ENCODE results near the gene HAGH.
A peak's percentile ranks its signal among the peaks of the same experiment; 100 is the strongest.

The HAGH gene

DNA sequence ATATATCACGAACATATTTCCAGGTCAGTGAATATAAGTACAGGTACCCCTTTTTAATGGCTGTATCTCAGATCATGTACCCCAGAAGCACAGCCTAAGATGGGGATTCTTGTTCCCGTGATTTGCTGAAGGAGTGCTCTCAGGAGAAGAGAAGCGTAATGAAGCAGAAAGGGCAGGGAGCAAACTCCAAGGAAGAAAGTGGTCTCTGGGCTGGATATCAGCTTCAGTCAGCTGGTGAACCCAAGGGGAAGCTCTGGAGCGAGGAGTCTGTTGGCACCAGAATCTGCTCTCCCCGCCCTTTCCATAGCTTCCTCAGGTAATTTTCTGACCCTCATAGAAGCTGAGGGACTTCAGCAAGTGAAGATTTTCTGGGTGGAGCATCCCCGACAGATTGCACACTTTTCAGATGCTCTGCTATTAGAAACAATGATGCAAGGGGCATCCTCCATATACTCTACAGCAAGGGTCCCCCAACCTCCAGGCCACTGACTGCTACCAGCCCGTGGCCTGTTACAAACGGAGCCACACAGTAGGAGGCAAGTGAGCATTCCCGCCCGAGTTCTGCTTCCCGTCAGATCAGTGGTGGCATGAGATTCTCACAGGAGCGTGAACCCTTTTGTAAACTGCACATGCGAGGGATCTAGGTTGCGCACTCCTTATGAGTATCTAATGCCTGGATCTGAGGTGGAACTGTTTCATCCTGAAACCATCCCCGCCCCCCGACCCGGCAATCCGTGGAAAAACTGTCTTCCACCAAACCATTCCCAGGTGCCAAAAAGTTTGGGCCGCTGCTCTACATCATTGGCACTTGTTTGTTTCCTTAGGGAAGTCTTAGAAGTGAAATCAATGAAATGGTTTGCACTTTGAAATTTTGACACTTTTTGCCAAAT, 4.8 kb upstream of the HAGH start:
- no peak for DNase-seq

DNA sequence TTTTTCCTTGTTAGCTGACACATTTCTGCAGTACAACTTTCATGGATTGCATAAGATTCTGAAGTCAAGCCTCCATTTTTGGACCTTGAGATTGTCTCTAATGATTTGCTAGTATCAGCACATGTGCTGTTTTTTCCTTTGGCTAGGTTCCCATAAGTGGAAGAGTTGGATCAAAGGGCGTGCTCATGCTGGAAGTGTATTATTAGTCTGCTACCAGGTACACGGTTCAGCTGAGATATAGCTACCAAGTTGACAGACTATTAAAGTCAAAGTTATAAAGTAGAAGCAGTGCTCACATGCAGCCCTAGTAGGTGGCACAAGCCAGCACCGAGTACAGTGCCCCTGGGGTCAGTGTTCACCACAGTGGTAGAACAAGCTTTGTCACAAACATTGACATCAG, 3.6 kb upstream of the HAGH start:
- no peak for DNase-seq

DNA sequence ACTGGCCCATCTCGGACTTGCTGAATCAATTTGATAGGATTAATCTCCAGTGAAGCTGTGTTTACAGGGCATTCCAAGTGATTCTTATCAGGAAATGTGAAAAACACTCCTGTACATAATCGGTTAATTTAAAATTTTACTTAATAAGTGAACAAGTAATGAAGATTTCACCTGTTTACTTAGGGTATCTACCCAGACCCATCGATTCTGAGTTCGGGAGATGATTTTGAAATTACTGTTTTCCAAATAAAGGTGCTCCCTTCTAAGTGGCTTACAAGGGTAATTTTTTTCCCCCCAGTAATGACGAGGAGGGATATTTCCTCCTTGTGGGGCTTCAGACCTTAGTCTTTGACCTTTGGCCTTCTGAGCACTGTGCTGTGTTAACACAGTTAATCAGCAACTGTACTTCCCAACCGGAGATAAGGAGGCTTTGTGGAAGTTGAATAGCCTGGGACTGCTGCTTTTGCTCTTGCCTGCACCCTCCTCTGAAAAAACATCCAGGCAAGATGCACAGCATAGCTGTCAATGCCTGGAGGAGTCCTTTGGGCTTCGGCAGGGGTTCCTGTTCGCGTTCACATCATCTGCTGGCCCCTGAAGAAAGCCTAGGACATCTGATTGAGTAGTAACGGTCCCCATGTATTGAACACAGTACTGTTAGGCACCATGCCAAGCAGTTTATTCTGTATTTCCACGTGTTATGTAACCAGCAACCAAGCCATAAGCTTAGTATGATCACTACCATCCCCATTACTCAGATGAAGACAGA, 2.2 kb upstream of the HAGH start:
- no peak for DNase-seq

- DNase-seq = peak; percentile 90
Measured at GRCh38 chr16:1825864-1826690, 548 bp downstream of the HAGH start.

- DNase-seq = no peak
Measured at GRCh38 chr16:1825381-1825863, 1.2 kb downstream of the HAGH start.

- no peak for DNase-seq
Measured at GRCh38 chr16:1823821-1824220, 2.8 kb downstream of the HAGH start.

GRCh38 chr16:1822801-1823200, 3.8 kb downstream of the HAGH start:
- DNase-seq = no peak

DNA sequence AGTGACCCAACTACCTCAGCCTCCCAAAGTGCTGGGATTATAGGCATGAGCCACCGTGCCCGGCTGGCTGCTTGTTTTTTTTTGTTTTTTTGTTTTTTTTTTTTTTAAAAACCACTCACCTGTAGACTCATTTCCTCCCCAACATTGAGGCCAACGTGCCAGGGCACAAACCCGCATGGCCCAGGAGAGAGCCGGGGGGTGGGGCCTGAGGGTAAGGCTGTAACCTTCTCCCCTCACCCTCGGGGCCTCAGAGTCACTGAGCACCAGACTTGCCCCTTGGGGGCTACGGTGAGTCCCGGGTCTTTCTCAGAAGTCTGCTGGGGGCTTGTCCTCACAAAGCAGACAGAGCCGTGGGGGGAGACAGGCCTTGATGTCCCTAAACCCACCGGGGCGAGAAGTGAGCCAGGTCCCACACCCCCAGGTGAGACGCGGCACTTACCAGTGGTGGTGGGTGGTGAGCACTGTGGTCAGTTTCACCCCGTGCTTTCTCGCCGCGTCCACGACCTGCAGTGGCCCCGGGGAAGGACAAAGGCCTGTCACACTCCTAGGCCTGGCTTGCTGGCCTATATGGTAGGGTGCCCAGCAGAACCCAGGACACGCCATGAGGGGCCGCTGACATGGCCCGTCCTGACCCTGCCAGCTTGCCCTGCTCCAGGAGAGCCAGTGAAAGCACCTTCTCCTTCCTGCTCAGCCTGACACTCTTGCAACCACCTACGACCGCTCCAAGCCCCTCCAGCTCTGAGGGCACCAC, 4.6 kb downstream of the HAGH start:
- DNase-seq = no peak

GRCh38 chr16:1820946-1821290, 5.7 kb downstream of the HAGH start:
- DNase-seq = no peak

GRCh38 chr16:1820096-1820945, 6.3 kb downstream of the HAGH start:
- DNase-seq = no peak

DNA sequence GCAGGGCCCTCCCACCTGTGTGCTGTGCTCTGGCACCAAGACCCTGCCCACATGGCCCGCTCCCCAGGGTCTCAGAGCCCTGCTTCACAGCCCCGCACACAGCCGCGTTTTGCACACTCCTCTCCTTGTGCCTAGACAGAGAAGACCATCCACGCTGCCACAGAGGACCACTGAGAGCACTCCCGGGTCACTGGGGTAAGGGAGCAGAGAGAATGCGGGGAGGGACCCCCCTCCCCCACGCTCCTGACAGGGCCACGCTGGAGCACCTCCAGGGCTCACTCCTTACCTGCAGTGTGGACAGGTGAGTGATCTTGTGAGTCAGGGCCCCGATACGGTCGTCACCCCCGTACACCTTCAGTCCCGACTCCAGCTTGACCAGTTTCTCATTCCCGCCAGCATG, 7.0 kb downstream of the HAGH start:
- DNase-seq = no peak

- DNase-seq = no peak
Measured at GRCh38 chr16:1818873-1819525, 7.6 kb downstream of the HAGH start.

GRCh38 chr16:1818204-1818872, 8.3 kb downstream of the HAGH start:
- no peak for DNase-seq

DNA sequence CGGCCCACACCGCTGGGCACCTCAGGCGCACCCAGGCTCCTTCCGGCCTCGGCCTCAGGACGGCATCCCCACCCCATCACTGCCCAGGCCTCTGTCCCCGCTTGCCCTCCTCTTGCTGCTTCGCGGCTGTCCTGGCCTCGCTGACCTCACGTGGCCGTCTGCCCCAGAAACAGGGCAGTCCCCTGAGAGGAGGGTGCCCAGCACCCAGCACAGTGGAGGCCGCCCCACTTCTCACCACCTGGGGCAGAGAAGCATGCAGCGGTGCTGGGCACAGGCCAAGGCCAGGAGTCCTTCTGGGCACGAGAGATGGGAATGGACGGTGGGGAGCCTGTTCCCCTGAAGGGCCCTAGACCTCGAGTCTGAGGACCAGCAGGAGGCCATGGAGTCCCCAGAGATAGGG, 8.9 kb downstream of the HAGH start:
- DNase-seq = no peak

DNA sequence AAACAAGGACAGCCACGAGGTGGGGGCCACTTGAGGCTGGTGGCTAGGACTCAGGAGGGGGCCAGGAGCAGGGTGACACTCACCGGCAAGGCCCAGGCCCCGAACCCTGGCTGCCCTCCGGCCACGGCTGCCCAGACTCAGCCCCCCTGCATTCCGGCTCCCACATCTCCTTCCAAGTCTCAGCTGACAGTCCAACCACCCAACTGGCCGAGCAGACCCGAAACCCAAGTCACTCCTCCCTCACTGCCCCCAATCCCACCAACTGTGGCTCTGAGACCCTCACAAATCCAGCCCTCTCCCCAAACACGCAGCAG, 9.4 kb downstream of the HAGH start:
- no peak for DNase-seq

DNA sequence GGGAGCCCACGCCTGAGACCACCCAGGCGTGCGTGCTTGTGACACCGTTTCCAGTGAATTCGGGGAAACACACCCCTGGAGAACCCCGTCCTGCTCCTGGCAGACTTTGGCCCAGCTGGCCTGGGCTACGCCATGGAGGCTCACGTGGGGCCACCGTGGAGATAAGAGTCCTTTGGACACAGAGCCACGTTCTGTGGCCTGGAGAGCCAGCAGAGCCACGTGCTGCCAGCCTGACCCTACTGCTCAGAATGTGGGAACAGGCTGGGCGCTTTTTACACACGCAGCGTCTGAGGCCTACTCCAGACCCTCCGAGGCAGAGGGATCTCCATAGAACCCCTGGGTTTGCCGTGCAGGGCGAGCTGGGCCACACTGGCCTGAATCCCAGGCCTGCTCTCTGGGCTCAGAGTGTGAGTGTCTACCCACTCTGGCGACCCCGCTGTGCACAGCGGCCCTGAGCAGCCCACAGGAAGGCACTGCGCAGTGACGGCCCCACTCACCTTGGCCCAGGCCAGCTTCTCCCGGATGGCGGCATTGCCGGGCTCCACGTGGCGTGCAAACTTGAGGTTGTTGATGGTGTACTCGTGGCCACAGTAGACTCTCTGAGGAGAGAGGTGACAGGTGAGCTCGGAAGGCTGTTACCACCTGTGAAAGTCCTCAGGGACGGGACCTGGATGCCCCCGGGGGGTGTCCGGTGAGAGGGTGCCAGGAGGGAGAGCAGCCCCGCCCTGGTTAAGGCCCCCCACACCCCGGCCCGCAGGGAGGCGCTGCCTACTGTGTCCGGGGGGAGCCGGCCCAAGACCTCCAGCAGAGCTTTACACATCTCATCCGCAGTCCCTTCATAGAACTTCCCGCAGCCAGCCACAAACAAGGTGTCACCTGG, 10.0 kb downstream of the HAGH start:
- DNase-seq = no peak

DNA sequence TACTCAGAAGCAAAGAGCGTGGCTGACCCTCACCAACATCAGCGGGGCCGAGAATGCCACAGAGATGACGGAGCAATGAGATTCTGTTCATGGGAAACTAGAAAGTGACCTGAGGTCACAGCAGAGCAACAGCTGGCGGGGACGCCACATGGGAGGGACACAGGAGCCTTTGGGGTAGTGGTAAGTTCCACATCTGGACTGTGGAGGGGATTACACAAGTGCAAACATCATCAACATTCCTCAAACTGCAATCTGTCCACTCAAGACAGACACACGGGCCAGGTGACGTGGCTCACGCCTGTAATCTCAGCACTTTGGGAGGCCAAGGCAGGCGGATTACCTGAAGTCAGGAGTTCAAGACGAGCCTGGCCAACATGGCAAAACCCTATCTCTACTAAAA, 11.2 kb downstream of the HAGH start:
- DNase-seq = no peak

- DNase-seq = peak; percentile 80
Measured at GRCh38 chr16:1812732-1813163, 13.9 kb downstream of the HAGH start.

DNA sequence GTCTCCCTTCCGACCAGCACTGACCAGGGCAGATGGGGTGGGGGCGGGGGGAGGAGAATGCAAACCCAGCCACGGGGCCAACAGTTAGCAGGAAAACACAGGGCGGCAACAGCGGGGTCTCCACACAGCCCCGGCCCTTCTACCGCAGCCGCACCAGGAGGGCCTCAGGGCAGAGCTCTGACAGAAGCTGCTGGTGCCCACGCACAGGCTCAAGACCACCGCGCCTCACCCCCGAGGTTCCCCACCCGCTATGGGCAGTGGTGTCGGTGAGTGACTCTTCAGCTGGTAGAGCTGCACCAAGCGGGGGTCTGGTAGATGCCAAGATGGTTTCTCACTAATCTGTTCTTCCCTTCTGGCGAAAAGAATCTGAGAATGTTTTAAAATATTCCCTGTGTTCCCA, 16.1 kb downstream of the HAGH start:
- DNase-seq = no peak

- no peak for DNase-seq
Measured at GRCh38 chr16:1810106-1810505, 16.5 kb downstream of the HAGH start.

All from activated effector memory CD4-positive, alpha-beta T cell treated with anti-CD3 and anti-CD28 coated beads, Interleukin-2, amount 50 U/mL, for 16 hours (primary cell).